HG03175 (cell line): Measurements from ENCODE around the gene ZNF580.

Experiments
- ATAC-seq: cut with Tn5 transposase; IDR thresholded peaks from one replicate; pipeline ENCODE4 v1.9.1; 2021; ENCODE audit warnings: mild to moderate bottlenecking, moderate library complexity; ENCODE audit not compliant: unreplicated experiment

Gene ZNF580

GRCh38 chr19:55622242-55622969, 18.4 kb upstream of the ZNF580 start:
- no peak for ATAC-seq

GRCh38 chr19:55623130-55623529, 17.7 kb upstream of the ZNF580 start:
- ATAC-seq, result no peak

- no peak for ATAC-seq
Measured at GRCh38 chr19:55623561-55623960, 17.2 kb upstream of the ZNF580 start.

GRCh38 chr19:55624109-55625003, 16.4 kb upstream of the ZNF580 start, which contains the start of gene ZNF784:
ZNF784 (minus strand) TSS chr19:55624566; CDS start chr19:55624561, 5 bp downstream.
- peak; percentile 57 for ATAC-seq

GRCh38 chr19:55625004-55625326, 15.8 kb upstream of the ZNF580 start:
- ATAC-seq, result no peak

- ATAC-seq, result no peak
Measured at GRCh38 chr19:55626350-55626749, 14.5 kb upstream of the ZNF580 start.

DNA sequence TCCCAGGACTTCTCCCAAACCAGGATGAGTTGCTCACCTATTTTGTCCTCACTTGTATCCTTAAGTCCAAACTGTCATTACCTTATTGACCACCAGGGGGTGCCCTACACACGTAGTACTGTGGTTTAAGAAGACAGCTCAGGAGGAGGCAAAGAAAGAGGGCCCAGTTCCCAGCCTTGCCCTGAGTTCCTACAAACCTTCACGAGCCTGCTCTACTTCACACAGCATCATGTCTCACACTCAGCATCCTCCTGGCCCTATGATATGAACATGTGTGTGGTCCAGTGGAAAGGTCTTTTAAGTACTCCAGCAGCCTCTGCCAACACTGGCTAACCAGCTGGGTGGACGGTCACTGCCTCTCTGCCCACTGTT, 8.4 kb upstream of the ZNF580 start:
- no peak for ATAC-seq

- ATAC-seq, result no peak
Measured at GRCh38 chr19:55633861-55634260, 6.9 kb upstream of the ZNF580 start.

DNA sequence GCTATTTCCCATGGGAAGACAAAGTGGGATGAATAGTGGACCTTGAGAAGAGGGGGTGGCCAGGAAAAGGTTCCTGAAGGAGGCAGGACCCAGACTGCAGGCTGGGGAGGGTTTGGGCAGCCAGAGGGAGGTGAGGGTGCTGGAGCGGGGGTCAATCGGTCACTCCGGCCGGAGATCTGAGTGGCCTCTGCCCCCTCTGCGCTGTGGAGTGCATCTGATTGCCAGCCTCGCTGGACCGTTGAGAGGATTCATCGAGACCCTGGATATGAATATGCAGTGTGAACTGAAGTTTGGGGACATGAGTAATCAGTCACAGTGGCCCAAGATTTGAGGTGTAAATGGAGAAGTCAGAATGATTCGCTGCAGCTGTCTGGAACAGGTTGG, 5.5 kb upstream of the ZNF580 start:
- no peak for ATAC-seq

GRCh38 chr19:55635856-55636440, 4.9 kb upstream of the ZNF580 start:
- ATAC-seq, result no peak

DNA sequence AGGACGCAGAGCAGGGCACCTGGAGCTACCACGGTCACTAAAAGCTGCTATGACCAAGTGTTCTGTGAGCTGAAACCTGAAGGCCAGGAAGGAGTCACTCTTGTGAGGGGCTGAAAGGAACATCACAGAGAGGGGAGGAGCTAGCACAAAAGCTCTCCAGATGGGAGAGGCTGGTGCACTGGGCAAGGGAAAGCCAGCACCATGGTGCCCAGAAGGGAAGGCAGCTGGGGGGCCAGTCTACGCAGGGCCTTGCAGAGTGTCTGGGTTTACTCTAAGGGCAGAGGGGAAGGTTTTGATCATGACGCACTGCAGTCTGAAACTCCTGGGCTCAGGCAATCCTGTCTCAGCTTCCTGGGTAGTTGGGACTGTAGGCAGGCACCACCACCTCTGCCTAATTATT, 4.1 kb upstream of the ZNF580 start:
- no peak for ATAC-seq

GRCh38 chr19:55637534-55637933, 3.3 kb upstream of the ZNF580 start:
- ATAC-seq, result no peak

- no peak for ATAC-seq
Measured at GRCh38 chr19:55638864-55639359, 1.9 kb upstream of the ZNF580 start.

GRCh38 chr19:55640043-55640576, 692 bp upstream of the ZNF580 start:
- ATAC-seq, result no peak

- no peak for ATAC-seq
Measured at GRCh38 chr19:55641426-55642152, 787 bp downstream of the ZNF580 start.

DNA sequence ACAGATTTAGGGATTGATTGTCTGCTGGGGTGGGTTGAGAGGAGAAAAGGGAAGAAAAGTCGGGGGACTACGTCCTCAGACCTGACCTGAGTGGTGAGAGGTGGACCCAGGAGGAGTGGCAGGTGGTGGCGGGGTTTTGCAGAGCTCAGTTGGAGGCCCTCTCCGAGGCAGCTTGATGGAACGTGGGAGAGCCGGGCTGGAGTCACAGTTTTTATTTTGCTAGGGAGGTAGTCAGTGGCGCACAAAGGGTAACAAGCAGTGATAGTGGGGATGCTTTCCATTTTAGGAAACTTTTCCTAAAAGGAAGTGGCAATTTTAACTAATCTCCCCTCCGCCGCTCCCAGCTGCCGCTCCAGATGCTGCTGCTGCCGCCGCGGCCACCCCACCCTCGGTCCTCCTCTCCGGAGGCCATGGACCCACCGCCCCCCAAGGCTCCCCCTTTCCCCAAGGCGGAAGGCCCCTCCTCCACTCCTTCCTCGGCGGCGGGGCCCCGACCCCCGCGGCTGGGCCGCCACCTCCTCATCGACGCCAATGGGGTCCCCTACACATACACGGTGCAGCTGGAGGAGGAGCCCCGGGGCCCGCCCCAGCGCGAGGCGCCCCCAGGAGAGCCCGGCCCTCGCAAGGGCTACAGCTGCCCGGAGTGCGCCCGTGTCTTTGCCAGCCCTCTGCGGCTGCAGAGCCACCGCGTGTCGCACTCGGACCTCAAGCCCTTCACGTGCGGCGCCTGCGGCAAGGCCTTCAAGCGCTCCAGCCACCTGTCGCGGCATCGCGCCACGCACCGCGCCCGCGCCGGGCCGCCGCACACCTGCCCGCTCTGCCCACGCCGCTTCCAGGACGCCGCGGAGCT, 1.6 kb downstream of the ZNF580 start:
- ATAC-seq, result peak; percentile 2

- peak; percentile 36 for ATAC-seq
Measured at GRCh38 chr19:55643003-55643886, 2.4 kb downstream of the ZNF580 start, which contains the start of gene ZNF581. ZNF581 (plus strand) TSS chr19:55643649; CDS start chr19:55644572, 923 bp downstream.

GRCh38 chr19:55643887-55644176, 3.0 kb downstream of the ZNF580 start:
- no peak for ATAC-seq
